ENCODE measurements around the gene PC. TPM values are rescaled to one million over a fixed set of nuclear protein-coding genes. Genes with fewer than 3 reads are reported as not detected.

The PC gene
- total and polyA plus RNA-seq, 2 donors (not counting 3 experiments of a cell fraction or from before 2014, with no cell fraction given) = 5.5 to 17.5 TPM

DNA sequence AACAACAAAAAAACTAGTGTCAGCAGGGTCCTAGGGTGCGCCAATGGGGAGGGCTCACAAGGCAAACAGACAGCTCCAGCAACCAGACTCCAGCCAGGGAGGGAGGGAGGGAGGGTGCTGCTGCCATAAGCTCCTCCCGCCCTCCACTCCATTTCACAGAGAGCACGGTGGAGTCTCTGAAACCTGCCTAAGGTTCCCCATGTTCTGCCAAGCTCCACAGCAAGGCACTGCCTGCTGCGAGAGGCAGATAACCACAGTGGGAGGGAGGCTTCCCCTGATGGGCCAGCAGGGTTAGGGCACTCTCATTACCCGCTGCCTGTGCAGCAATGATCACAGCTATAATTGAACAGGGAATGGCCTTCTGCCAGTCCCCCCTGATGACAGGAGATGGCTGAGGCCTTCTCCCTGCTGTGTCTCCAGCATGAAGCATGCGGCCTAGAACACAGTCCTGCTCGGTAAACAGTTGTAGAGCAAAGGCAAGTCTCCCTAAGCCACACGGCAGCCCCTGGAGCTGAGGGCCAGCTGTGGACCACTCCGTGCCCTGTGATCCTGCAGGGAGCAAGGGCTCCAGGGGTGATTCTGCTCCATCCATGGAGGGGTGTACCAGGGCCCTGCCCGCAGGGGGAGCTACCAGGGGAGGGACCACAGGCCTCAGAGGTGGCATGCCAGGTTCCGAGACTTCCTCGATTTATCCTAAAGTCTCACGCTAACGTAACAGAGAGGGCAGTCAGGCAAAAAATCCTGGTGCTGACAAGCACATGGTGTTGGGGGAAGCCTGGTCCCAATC is 42.9 kb downstream of the PC start:
- FAIRE-seq (no peak), DNase-seq (ENCODE audit: low read depth, low spot score) (no peak)
- POLR2A ChIA-PET = no interaction called here
- Histone ChIP-seq H3K79me2 (ENCODE audit: control insufficient read depth, insufficient read depth, low read length) (no peaks in the 10 kb centered on the region), H3K4me1 (ENCODE audit: control insufficient read depth, extremely low read depth, insufficient read depth, low read length) (peaks cover 5% of the 10 kb centered on the region), H3K4me2 (ENCODE audit: insufficient read depth, low read length) (no peak overlapping the region), H3K9ac (replicated peaks; ENCODE audit: extremely low read depth, insufficient read depth, low read length) (no peak overlapping the region), H3K27me3 (ENCODE audit: control insufficient read depth in 2 of 2, insufficient read depth in 2 of 2, low read length in 2 of 2) (no peaks in the 10 kb centered on the region), H3K9me1 (replicated peaks; ENCODE audit: control insufficient read depth, extremely low read depth, insufficient read depth, low read length) (no peaks in the 10 kb centered on the region), H2AFZ (ENCODE audit: low read depth, low read length) (no peak overlapping the region), H4K20me1 (replicated peaks; ENCODE audit: control insufficient read depth, extremely low read depth, insufficient read depth, low read length) (no peaks in the 10 kb centered on the region), H3K36me3 (ENCODE audit: control insufficient read depth in 2 of 2, extremely low read depth in 1 of 2, insufficient read depth in 2 of 2, low read length in 2 of 2) (no peaks in the 10 kb centered on the region), H3K27ac (ENCODE audit: insufficient read depth, low read depth, low read length) (no peak overlapping the region), H3K9me3 (replicated peaks; ENCODE audit: control insufficient read depth, insufficient read depth, low read length) (no peaks in the 10 kb centered on the region), H3K4me3 (replicated peaks in 1 of 3; ENCODE audit: insufficient read depth in 1 of 3, low read depth in 1 of 3, low read length in 3 of 3) (no peak overlapping the region)
- intact Hi-C loops (cut with micrococcal nuclease) = no loop called here
- TF ChIP-seq POLR2AphosphoS5 (IDR thresholded peaks at IDR 0.05; ENCODE audit: insufficient read depth, low read depth, low read length) (no peak), FOS (IDR thresholded peaks at IDR 0.05; ENCODE audit: borderline replicate concordance, insufficient read depth, low read length) (no peak), EZH2 (IDR thresholded peaks at IDR 0.05; ENCODE audit: borderline replicate concordance, low read depth, low read length, severe bottlenecking) (no peak), MYC (IDR thresholded peaks at IDR 0.05; ENCODE audit: low read depth, low read length) (no peak), JUN (IDR thresholded peaks at IDR 0.05; ENCODE audit: borderline replicate concordance, insufficient read depth, insufficient read length, low read depth) (no peak), POLR2A (IDR thresholded peaks at IDR 0.05; ENCODE audit: low read depth, low read length) (no peak), GATA2 (IDR thresholded peaks at IDR 0.05; ENCODE audit: insufficient read depth, insufficient read length, low read depth, low read length) (no peak)
- TF ChIP-seq, protein P1, sequence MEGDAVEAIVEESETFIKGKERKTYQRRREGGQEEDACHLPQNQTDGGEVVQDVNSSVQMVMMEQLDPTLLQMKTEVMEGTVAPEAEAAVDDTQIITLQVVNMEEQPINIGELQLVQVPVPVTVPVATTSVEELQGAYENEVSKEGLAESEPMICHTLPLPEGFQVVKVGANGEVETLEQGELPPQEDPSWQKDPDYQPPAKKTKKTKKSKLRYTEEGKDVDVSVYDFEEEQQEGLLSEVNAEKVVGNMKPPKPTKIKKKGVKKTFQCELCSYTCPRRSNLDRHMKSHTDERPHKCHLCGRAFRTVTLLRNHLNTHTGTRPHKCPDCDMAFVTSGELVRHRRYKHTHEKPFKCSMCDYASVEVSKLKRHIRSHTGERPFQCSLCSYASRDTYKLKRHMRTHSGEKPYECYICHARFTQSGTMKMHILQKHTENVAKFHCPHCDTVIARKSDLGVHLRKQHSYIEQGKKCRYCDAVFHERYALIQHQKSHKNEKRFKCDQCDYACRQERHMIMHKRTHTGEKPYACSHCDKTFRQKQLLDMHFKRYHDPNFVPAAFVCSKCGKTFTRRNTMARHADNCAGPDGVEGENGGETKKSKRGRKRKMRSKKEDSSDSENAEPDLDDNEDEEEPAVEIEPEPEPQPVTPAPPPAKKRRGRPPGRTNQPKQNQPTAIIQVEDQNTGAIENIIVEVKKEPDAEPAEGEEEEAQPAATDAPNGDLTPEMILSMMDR (IDR thresholded peaks at IDR 0.05; ENCODE audit: extremely low read depth in 1 of 2, insufficient read depth in 1 of 2, low read depth in 1 of 2, low read length in 2 of 2) = no peak
- TF ChIP-seq, protein P2, sequence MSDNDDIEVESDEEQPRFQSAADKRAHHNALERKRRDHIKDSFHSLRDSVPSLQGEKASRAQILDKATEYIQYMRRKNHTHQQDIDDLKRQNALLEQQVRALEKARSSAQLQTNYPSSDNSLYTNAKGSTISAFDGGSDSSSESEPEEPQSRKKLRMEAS (IDR thresholded peaks at IDR 0.05; ENCODE audit: insufficient read depth, insufficient read length) = no peak
- dilution Hi-C loops (cut with MboI; ENCODE audit: extremely low pct_ligation_motif_present, low sequenced_read_pairs) = no loop called here
- no TSS peak for BruUV-seq (replicated peaks)
- CTCF ChIA-PET = interaction anchor here (0.9 kb wide), 1 partner anchor 61 kb away, joined by 3 read pairs; no protein-coding TSS in a partner anchor

All from endothelial cell of umbilical vein (primary cell).